Gastroesophageal sphincter (tissue), 3 donors: ENCODE data around the gene KCNE1.
"Not testable (repeated sequence)": the region's sequence is repeated elsewhere in the genome, so short reads cannot be mapped to it uniquely, and the experiment has no call there.

ENCODE experiments used
- CTCF ChIP-seq, 4 experiments: fragments of 200-600 bp in 2 of 4; fragments of 450-650 bp in 2 of 4; sonication (generic) in 1 of 4; IDR thresholded peaks; one replicate each; pipeline ENCODE4 v1.5.1; 2017 to 2019; ENCODE audit warnings: antibody characterized with exemption in 4 of 4, mild to moderate bottlenecking in 2 of 4, moderate library complexity in 2 of 4
- EP300 ChIP-seq: sonication (generic); formaldehyde crosslinking; IDR thresholded peaks from one replicate; pipeline ENCODE4 v1.6.1; 2017; ENCODE audit warnings: antibody characterized with exemption, mild to moderate bottlenecking
- POLR2A ChIP-seq, 2 donors: fragments of 450-650 bp; IDR thresholded peaks; one replicate each; pipeline ENCODE4 v1.6.1; 2017; ENCODE audit warnings: antibody characterized with exemption in 2 of 2, mild to moderate bottlenecking in 2 of 2, moderate library complexity in 1 of 2
- POLR2AphosphoS5 ChIP-seq: sonication (generic); formaldehyde crosslinking; IDR thresholded peaks from one replicate; pipeline ENCODE4 v1.6.1; 2017; ENCODE audit warnings: antibody characterized with exemption

GRCh38 chr21:34400522-34400921, 111.5 kb downstream of the KCNE1 start:
- TF ChIP-seq CTCF (IDR thresholded peaks at IDR 0.05); EP300; POLR2AphosphoS5; POLR2A (IDR thresholded peaks at IDR 0.05): not testable (repeated sequence)
